ENCODE data around the gene LIMS1.
"Not testable (repeated sequence)": the region's sequence is repeated elsewhere in the genome, so short reads cannot be mapped to it uniquely, and the experiment has no call there.

The LIMS1 gene

GRCh38 chr2:108589372-108589771 is 55.1 kb downstream of the LIMS1 start:
- no peaks in the 10 kb centered on the region for H3K27me3 Mint-ChIP-seq
- H3K4me1 Mint-ChIP-seq (ENCODE audit: low read depth) = peaks cover 40% of the 10 kb centered on the region
- H3K4me3 Mint-ChIP-seq = no peak overlapping the region
- H3K27ac Mint-ChIP-seq = no peak overlapping the region
- H3K9me3 Mint-ChIP-seq (ENCODE audit: low read depth) = no peaks in the 10 kb centered on the region
- peaks cover 5% of the 10 kb centered on the region for H3K36me3 Mint-ChIP-seq

DNA sequence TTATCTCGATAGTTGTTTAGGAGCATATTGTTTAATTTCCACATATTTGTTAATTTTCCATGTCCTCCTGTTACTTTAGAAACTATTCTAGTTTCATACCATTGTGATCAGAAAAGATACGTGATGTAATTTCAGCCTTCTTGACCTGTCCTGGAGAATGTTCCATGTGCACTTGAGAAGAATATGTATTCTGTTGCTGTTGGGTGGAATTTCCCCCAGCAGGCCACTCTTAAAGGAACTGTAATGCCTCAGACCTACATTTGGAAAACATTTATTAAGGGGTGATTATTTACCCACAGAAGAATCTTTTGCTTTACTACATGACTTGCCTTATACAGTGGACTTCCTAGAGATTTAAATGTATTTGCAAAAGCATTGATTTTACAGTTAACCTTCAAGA is 55.5 kb downstream of the LIMS1 start:
- H3K27me3 Mint-ChIP-seq = no peaks in the 10 kb centered on the region
- no peak overlapping the region for H3K27ac Mint-ChIP-seq
- no peak overlapping the region for H3K4me3 Mint-ChIP-seq

GRCh38 chr2:108591163-108591562 is 56.9 kb downstream of the LIMS1 start:
- Mint-ChIP-seq H3K9me3 (ENCODE audit: low read depth) (no peaks in the 10 kb centered on the region), H3K36me3 (peaks cover 5% of the 10 kb centered on the region), H3K4me1 (ENCODE audit: low read depth) (peaks cover 53% of the 10 kb centered on the region), H3K27me3 (no peaks in the 10 kb centered on the region), H3K4me3 (no peak overlapping the region), H3K27ac (no peak overlapping the region)

More for the DNA sequence above, 55.5 kb downstream of the LIMS1 start:
- peaks cover 5% of the 10 kb centered on the region for H3K36me3 Mint-ChIP-seq
- H3K9me3 Mint-ChIP-seq (ENCODE audit: low read depth) = no peaks in the 10 kb centered on the region
- H3K4me1 Mint-ChIP-seq (ENCODE audit: low read depth) = peaks cover 44% of the 10 kb centered on the region

DNA sequence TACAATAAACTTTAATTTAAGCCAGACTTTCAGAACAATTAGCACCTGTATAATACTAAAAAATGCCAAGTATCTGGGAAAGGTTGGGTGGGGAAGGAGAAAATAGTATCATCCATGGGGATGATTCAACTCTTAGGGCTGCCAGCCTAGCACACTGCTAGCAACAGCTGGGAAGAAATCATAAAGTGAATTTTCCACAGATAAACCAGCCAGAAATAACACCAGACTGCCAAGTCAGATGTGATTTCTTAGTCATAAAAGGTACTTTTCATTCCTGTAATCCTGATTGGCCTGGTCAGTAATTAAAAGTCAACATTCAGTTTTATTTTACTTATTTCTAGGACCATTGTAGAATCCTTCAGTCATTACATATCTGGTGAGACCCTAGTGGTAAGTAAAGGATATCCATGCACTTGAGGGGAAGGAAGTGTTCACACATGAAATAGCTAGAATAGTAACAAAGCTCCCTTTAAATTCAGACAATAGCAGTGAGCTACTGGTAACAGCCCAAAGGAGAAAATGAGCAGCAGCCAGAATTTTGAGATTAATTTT is 59.4 kb downstream of the LIMS1 start:
- no peaks in the 10 kb centered on the region for H3K27me3 Mint-ChIP-seq
- peaks cover 45% of the 10 kb centered on the region for H3K4me1 Mint-ChIP-seq (ENCODE audit: low read depth)
- peak overlapping the region; percentile 4 for H3K27ac Mint-ChIP-seq
- H3K4me3 Mint-ChIP-seq = no peak overlapping the region
- peaks cover 5% of the 10 kb centered on the region for H3K36me3 Mint-ChIP-seq
- H3K9me3 Mint-ChIP-seq (ENCODE audit: low read depth) = no peaks in the 10 kb centered on the region

DNA sequence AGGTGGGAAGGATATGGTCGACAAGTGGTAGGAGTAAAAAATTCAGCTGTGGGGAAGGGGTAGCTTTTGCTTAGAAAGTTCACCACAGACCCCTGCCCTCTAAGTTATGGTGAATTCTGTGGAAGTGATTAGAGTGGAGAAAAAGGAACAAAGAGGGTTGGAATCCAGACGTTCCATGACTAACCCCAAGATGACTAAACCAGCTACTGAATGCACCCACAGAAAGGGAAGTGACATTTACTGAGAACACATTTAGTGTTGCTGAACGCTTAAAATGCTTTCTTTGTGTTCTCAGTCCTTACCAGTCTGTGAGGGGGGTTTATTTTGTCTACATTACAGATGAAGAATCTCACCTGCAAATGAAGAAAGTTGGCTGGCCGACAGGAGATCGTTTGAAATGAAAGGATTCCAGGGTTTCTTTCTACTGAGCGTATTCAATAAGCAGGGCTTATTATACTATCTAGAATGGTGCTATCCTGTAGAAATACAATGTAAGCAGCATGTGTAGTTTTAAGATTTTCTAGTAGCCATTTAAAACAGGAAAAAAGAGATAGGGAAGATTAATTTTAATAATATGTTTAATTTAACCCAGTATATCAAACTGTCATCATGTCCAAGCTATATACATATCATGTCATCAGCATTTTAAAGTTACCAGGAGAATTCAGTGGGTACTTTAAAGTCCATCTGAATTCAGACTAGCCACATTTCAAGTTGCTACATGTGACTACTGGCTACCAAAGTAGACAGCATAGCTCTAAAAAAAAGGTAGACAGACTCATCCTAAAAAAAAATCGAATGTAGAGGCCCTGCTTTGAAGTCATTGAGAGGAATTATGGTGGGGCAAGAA is 60.1 kb downstream of the LIMS1 start:
- Mint-ChIP-seq H3K27me3 (no peaks in the 10 kb centered on the region), H3K4me1 (ENCODE audit: low read depth) (peaks cover 45% of the 10 kb centered on the region), H3K9me3 (ENCODE audit: low read depth) (peaks cover 3% of the 10 kb centered on the region), H3K4me3 (peak overlapping the region; percentile 76), H3K27ac (peak overlapping the region; percentile 79), H3K36me3 (peaks cover 7% of the 10 kb centered on the region)

GRCh38 chr2:108594982-108595464 is 60.8 kb downstream of the LIMS1 start:
- Mint-ChIP-seq H3K27ac (no peak overlapping the region), H3K4me3 (peak overlapping the region; percentile 20), H3K9me3 (ENCODE audit: low read depth) (peaks cover 3% of the 10 kb centered on the region), H3K36me3 (peaks cover 7% of the 10 kb centered on the region), H3K27me3 (no peaks in the 10 kb centered on the region), H3K4me1 (ENCODE audit: low read depth) (peaks cover 38% of the 10 kb centered on the region)

GRCh38 chr2:108595771-108596170 is 61.5 kb downstream of the LIMS1 start:
- H3K36me3 Mint-ChIP-seq; H3K9me3 Mint-ChIP-seq (ENCODE audit: low read depth); H3K27me3 Mint-ChIP-seq; H3K27ac Mint-ChIP-seq; H3K4me3 Mint-ChIP-seq: not testable (repeated sequence)
- H3K4me1 Mint-ChIP-seq (ENCODE audit: low read depth) = peaks cover 31% of the 10 kb centered on the region

DNA sequence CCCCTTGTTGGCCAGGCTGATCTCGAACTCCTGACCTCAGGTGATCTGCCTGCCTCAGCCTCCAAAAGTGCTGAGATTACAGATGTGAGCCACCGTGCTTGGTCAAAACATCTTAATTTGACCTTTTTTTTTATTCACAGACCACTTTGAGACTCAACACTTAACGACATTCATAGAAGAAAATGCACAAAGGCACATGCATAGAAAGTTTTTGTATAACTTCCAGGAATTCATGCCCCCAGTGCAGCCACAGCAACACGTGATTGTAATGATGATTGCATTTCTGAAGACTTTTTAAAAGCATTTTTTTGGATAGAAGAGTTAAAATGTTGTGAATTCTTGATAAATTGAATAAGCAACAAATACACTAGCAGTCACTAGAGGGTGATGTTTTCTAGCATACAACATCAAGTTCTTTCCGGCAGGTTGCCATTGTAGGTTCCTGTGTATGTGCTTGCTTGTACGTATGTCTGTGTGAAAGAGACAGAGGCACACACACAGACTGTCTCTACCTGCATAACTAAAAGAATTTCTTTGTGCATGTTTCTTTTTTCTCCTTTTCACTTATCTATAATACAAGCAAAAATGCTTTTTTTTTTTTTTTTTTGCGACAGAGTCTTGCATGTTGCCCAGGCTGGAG is 63.0 kb downstream of the LIMS1 start:
- H3K4me3 Mint-ChIP-seq; H3K9me3 Mint-ChIP-seq (ENCODE audit: low read depth); H3K36me3 Mint-ChIP-seq; H3K27me3 Mint-ChIP-seq; H3K27ac Mint-ChIP-seq: not testable (repeated sequence)
- peaks cover 27% of the 10 kb centered on the region for H3K4me1 Mint-ChIP-seq (ENCODE audit: low read depth)

- not testable (repeated sequence) for H3K9me3 Mint-ChIP-seq (ENCODE audit: low read depth); H3K4me1 Mint-ChIP-seq (ENCODE audit: low read depth); H3K36me3 Mint-ChIP-seq; H3K27me3 Mint-ChIP-seq; H3K4me3 Mint-ChIP-seq; H3K27ac Mint-ChIP-seq
Observed at GRCh38 chr2:108601199-108601598, 66.9 kb downstream of the LIMS1 start.

GRCh38 chr2:108602422-108602821 is 68.2 kb downstream of the LIMS1 start:
- Mint-ChIP-seq H3K9me3 (ENCODE audit: low read depth) (peaks cover 3% of the 10 kb centered on the region), H3K27ac (no peak overlapping the region), H3K27me3 (no peaks in the 10 kb centered on the region), H3K4me1 (ENCODE audit: low read depth) (no peaks in the 10 kb centered on the region), H3K4me3 (no peak overlapping the region), H3K36me3 (peaks cover 5% of the 10 kb centered on the region)

- Mint-ChIP-seq H3K4me1 (ENCODE audit: low read depth) (peaks cover 4% of the 10 kb centered on the region), H3K9me3 (ENCODE audit: low read depth) (peaks cover under 1% of the 10 kb centered on the region), H3K4me3 (no peak overlapping the region), H3K27ac (no peak overlapping the region), H3K36me3 (peaks cover 3% of the 10 kb centered on the region), H3K27me3 (no peaks in the 10 kb centered on the region)
Observed at GRCh38 chr2:108604196-108604595, 69.9 kb downstream of the LIMS1 start.

GRCh38 chr2:108605947-108606346 is 71.7 kb downstream of the LIMS1 start:
- H3K27ac Mint-ChIP-seq = no peak overlapping the region
- peaks cover 3% of the 10 kb centered on the region for H3K36me3 Mint-ChIP-seq
- H3K4me3 Mint-ChIP-seq = no peak overlapping the region
- H3K9me3 Mint-ChIP-seq (ENCODE audit: low read depth) = no peaks in the 10 kb centered on the region
- H3K27me3 Mint-ChIP-seq = no peaks in the 10 kb centered on the region
- H3K4me1 Mint-ChIP-seq (ENCODE audit: low read depth) = peaks cover 4% of the 10 kb centered on the region

DNA sequence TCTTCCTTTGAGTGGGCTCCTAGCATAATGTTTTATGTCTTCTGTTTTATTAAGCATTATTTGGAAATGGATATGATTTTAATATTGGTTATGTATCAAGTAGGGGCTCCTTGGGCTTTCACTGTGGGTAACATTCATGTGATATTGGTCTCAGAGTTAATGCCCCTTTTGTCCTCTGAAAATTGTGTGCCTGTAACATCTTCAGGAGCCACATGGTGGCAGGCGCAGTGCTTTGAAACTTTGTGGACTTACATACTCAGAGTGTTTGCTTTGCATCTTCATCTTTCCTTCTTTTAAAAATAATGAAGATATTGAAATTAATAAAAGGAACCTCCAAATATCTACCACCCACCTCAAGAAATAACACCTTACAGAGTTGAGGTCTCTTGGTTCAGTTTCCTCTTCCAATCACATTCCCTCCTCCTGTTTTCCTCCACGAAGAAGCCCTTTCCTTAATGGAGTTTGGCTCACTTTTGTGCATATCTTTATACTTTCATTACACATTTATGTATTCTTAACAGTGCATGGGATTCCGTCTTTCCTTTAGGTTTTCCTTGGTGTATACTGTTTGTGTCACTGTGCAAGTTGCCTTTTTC is 73.5 kb downstream of the LIMS1 start:
- Mint-ChIP-seq H3K27me3 (no peaks in the 10 kb centered on the region), H3K4me1 (ENCODE audit: low read depth) (peaks cover 13% of the 10 kb centered on the region)

GRCh38 chr2:108611021-108611420 is 76.8 kb downstream of the LIMS1 start:
- H3K4me1 Mint-ChIP-seq (ENCODE audit: low read depth) = peaks cover 34% of the 10 kb centered on the region
- H3K27ac Mint-ChIP-seq = no peak overlapping the region
- no peaks in the 10 kb centered on the region for H3K27me3 Mint-ChIP-seq
- no peak overlapping the region for H3K4me3 Mint-ChIP-seq
- H3K9me3 Mint-ChIP-seq (ENCODE audit: low read depth) = no peaks in the 10 kb centered on the region
- no peaks in the 10 kb centered on the region for H3K36me3 Mint-ChIP-seq

More for the DNA sequence above, 73.5 kb downstream of the LIMS1 start:
- H3K9me3 Mint-ChIP-seq (ENCODE audit: low read depth) = no peaks in the 10 kb centered on the region
- H3K27ac Mint-ChIP-seq = no peak overlapping the region
- no peak overlapping the region for H3K4me3 Mint-ChIP-seq
- peaks cover 3% of the 10 kb centered on the region for H3K36me3 Mint-ChIP-seq

DNA sequence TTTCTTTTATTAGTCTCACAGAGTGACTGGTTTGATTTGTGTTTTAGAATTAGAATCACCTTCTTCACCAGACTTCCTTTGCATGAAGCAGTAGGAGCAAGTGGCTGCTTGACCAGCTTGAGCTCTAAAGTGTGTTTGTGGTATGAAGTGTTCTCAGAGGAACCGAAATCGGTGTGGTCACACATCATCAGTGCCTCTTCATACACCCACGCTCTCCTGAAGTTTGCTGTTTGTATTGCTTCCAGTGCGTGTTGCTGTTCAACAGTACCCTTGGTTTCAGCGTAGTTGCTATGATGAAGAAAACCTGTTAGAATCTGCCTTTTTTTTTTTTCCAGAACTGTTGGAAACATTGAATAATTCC is 77.9 kb downstream of the LIMS1 start:
- peak overlapping the region; percentile 34 for H3K27ac Mint-ChIP-seq
- H3K4me1 Mint-ChIP-seq (ENCODE audit: low read depth) = peaks cover 42% of the 10 kb centered on the region
- no peaks in the 10 kb centered on the region for H3K36me3 Mint-ChIP-seq
- H3K4me3 Mint-ChIP-seq = peak overlapping the region; percentile 25
- no peaks in the 10 kb centered on the region for H3K9me3 Mint-ChIP-seq (ENCODE audit: low read depth)
- H3K27me3 Mint-ChIP-seq = no peaks in the 10 kb centered on the region

Measured in activated naive CD8-positive, alpha-beta T cell (primary cell).